ENCODE data around the gene PMEPA1. TPM values are rescaled to one million over a fixed set of nuclear protein-coding genes. Genes with fewer than 3 reads are reported as not detected.

Gene PMEPA1
- total and polyA plus RNA-seq, 2 donors (not counting 3 experiments of a cell fraction or from before 2014, with no cell fraction given): 31.6 to 33.2 TPM

- CTCF ChIA-PET: interaction anchor here (0.6 to 3.3 kb wide), 4 partner anchors 14 to 484 kb away, joined by 3 to 22 read pairs (median 4); partner anchors contain the start of gene PMEPA1
- Histone ChIP-seq H3K4me2 (ENCODE audit: insufficient read depth, low read length) (no peak overlapping the region), H3K9me3 (replicated peaks; ENCODE audit: control insufficient read depth, insufficient read depth, low read length) (no peaks in the 10 kb centered on the region), H3K36me3 (ENCODE audit: control insufficient read depth in 2 of 2, extremely low read depth in 1 of 2, insufficient read depth in 2 of 2, low read length in 2 of 2) (no peaks in the 10 kb centered on the region), H4K20me1 (replicated peaks; ENCODE audit: control insufficient read depth, extremely low read depth, insufficient read depth, low read length) (peaks cover 3% of the 10 kb centered on the region), H3K4me3 (replicated peaks in 1 of 3; ENCODE audit: insufficient read depth in 1 of 3, low read depth in 1 of 3, low read length in 3 of 3) (no peak overlapping the region), H3K9ac (replicated peaks; ENCODE audit: extremely low read depth, insufficient read depth, low read length) (no peak overlapping the region), H3K79me2 (ENCODE audit: control insufficient read depth, insufficient read depth, low read length) (peaks cover 58% of the 10 kb centered on the region), H3K27ac (ENCODE audit: insufficient read depth, low read depth, low read length) (no peak overlapping the region), H2AFZ (ENCODE audit: low read depth, low read length) (no peak overlapping the region), H3K27me3 (ENCODE audit: control insufficient read depth in 2 of 2, insufficient read depth in 2 of 2, low read length in 2 of 2) (no peaks in the 10 kb centered on the region), H3K4me1 (ENCODE audit: control insufficient read depth, extremely low read depth, insufficient read depth, low read length) (peaks cover 30% of the 10 kb centered on the region), H3K9me1 (replicated peaks; ENCODE audit: control insufficient read depth, extremely low read depth, insufficient read depth, low read length) (no peaks in the 10 kb centered on the region)
- no TSS peak for BruUV-seq (replicated peaks)
- intact Hi-C loops (cut with micrococcal nuclease) (no loop called here), dilution Hi-C loops (cut with MboI; ENCODE audit: extremely low pct_ligation_motif_present, low sequenced_read_pairs) (no loop called here)
- POLR2A ChIA-PET: no interaction called here
- no peak for DNase-seq (ENCODE audit: low read depth, low spot score)
- TF ChIP-seq MAX (IDR thresholded peaks at IDR 0.05; ENCODE audit: insufficient read depth, insufficient read length): no peak
- no peak for TF ChIP-seq POLR2A (IDR thresholded peaks at IDR 0.05; ENCODE audit: low read depth, low read length)
- TF ChIP-seq MYC (IDR thresholded peaks at IDR 0.05; ENCODE audit: low read depth, low read length): no peak
- TF ChIP-seq JUN (IDR thresholded peaks at IDR 0.05; ENCODE audit: borderline replicate concordance, insufficient read depth, insufficient read length, low read depth): no peak
- TF ChIP-seq FOS (IDR thresholded peaks at IDR 0.05; ENCODE audit: borderline replicate concordance, insufficient read depth, low read length): no peak
- TF ChIP-seq CTCF (IDR thresholded peaks at IDR 0.05; ENCODE audit: extremely low read depth in 1 of 2, insufficient read depth in 1 of 2, low read depth in 1 of 2, low read length in 2 of 2): no peak
- no peak for TF ChIP-seq EZH2 (IDR thresholded peaks at IDR 0.05; ENCODE audit: borderline replicate concordance, low read depth, low read length, severe bottlenecking)
- TF ChIP-seq POLR2AphosphoS5 (IDR thresholded peaks at IDR 0.05; ENCODE audit: insufficient read depth, low read depth, low read length): no peak
- no peak for TF ChIP-seq GATA2 (IDR thresholded peaks at IDR 0.05; ENCODE audit: insufficient read depth, insufficient read length, low read depth, low read length)
- no peak for FAIRE-seq
These were observed 13.3 kb downstream of the PMEPA1 start for GRCh38 chr20:57696401-57696961.

Data from endothelial cell of umbilical vein (primary cell).